Putamen (tissue), 1 donor: ENCODE data around the gene ALS2.
"Not testable (repeated sequence)": the region's sequence is repeated elsewhere in the genome, so short reads cannot be mapped to it uniquely, and the experiment has no call there.

Experiments
- DNase-seq: peaks from one replicate; pipeline ENCODE4 v3.0.0-alpha.2; 2016; ENCODE audit warnings: low spot score

The ALS2 gene

DNA sequence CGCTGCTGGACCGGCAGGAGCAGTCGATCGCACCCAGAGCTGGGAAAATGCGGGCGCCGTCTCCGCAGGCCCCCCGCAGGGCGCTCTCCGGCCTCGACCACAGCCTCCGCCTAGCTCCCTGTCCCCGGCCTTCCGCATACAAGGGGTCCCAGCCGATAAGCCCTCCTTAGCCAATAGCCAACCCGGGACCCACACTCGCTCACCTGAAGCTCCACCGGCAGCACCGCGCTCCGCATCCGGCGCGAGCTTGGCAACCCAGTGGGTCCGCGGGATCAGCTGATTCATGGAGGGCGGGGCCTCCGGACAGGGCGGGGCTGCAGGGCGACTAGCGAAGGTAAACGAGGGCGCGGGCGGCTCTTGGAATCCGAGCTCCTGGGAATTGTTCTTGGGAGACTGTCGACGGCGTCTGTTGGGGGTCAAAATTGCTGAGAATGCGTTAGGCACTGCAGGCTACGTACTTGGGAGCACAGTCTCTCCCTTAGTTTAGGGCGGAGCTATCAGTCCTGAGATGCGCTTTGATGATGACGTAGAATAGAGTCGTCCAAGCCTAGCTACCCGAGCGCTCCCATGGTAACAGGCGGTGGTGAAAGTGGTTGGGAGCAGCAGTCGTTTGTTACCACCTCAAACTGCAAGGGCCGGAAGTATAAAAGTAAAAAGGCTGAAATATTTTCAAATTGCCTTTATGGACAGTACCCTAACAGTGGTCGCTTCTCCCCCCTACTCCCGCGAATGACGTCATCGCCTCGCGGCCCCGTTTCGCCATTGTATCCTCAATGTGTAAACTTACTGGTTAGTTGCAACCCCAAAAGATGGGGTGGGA is at the start of gene ALS2:
ALS2 (minus strand) TSS at position 260 of the 820 bp plus-strand sequence. CDS start 12,048 bp downstream, outside the sequence.
- peak; percentile 97 for DNase-seq

DNA sequence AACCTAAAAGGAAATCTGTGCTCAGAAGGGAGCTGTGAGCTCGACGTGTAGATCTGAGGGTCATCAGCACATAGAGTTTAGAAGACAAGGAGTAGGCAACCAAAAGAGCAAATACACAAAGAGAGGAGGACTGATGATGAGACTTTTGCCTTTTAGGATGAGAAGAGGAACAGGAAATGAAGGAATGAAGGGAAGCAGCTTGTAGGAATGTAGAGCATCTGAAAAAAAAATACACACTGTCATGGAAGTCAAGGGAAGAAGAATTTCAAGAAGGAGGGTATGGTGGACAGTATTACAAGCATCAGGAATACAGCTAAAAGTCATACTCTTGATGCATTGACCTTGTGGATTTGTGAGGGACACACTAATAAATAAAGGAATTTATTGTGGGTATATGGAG is 47.5 kb upstream of the ALS2 start:
- DNase-seq: no peak

DNA sequence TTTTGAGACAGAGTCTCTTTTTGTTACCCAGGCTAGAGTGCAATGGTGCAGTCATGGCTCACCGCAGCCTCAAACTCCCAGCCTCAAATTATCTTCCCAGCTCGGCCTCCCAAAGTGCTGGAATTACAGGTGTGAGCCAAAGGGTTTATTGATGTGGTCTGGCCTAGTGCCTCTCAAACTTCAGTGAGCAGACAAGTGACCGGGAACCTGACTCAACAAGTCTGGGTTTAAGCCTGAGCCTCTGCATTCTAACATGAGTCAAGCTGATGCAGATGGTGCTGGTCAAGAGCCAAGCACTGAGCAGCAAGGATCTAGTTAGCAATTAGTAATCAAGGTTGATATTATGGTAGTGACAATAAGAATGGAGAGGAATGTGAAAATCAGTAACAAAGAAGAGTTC is 46.9 kb upstream of the ALS2 start:
- no peak for DNase-seq

DNA sequence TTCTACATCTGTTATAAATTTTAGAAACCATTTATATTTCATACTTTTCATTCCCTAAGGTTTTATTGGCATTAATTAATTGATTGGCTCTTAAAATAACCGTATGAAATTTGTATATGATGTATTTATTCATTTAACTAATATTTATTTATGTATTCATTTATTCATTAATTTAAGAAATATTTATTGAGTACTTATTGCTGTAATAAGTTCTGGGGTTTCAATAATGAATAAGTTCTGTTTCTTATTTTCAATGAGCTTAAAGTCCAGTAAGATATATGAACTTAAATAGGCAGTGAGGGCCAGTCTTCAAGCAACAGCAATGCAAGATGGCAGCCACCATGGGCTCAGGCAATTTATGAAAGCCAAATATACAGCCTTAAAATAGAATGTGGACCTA is 43.5 kb upstream of the ALS2 start:
- DNase-seq: no peak

DNA sequence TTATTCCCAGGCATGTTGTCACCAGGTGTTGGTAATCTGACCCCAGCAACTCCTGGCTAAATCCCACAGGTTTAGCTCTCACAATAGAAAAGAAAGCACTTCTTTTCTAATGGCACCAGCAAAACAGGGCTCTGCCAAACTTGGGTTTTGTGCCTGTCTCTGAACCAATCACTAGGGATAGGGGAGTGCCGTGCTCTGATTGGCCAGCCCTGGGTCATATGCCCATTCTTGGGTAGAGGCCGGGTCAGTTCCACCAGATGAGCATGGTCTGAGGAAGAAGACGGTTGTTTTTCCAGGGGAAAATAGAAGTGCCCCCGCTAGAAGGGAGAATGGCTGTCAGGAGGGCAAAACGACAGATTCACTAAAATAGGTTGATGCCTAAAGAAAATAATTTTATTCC is 40.3 kb upstream of the ALS2 start:
- DNase-seq: no peak

DNA sequence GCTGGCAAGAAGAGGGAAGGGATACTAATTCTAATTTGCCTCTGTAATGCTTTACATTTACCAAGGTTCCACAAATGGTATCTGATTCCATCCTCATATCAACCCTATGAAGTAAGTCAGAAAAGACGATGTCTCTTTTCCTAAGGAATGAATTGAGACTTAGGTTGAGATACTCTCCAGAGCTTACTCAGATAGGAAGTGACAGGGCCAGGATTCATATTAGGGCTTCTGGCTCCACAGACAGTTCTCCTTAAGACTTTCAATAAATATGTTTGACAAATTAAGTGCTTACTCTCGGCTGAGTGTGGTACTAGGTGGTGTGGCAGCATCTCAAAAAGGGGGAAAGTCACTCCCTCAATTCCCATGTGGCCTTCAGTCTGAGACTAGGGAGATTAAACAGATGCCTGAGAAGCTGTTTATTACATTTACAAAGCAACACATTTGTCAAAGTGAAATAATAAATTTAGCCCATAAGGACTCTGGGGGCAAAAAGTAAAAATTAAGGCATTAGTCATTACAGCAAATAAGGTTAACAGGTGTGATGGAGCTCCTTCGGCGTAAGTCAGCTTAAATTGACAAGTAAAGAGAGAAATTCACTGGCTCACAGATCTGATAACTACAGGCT is 39.8 kb upstream of the ALS2 start:
- DNase-seq: no peak

DNA sequence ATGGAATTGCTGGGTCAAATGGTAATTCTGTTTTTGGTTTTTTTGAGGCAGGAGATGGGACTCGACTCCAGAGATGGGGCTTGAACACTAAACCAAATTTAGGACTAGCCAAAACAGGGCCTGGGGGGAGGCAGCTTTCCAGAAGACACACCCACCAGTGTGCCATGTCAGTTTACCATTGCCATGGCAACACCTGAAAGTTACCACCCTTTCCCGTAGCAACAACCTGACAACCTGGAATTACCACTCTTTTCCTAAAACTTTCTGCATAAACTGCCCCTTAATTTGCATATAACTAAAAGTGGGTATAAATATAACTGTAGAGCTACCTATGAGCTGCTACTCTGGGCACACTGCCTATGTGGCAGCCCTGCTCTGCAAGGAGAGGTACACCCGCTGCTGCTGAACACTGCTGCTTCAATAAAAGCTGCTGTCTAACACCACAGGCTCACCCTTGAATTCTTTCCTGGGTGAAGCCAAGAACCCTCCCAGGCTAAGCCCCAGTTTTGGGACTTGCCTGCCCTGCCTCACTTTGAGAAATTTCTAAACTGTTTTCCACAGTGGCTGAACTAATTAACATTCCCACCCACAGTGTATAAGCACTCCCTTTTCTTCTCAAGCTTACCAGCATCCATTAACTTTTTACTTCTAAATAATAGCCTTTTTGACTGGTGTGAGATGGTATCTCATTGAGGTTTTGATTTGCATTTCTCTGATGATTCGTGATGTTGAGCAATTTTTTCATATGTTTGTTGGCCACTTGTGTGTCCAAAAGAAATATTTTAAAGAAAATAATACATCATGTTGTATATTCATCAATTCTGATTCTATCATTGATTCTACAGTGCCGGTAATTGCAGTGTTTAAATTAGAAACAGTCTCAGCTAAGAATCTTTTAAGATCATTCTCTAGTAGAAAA is 36.2 kb upstream of the ALS2 start:
- DNase-seq: no peak

DNA sequence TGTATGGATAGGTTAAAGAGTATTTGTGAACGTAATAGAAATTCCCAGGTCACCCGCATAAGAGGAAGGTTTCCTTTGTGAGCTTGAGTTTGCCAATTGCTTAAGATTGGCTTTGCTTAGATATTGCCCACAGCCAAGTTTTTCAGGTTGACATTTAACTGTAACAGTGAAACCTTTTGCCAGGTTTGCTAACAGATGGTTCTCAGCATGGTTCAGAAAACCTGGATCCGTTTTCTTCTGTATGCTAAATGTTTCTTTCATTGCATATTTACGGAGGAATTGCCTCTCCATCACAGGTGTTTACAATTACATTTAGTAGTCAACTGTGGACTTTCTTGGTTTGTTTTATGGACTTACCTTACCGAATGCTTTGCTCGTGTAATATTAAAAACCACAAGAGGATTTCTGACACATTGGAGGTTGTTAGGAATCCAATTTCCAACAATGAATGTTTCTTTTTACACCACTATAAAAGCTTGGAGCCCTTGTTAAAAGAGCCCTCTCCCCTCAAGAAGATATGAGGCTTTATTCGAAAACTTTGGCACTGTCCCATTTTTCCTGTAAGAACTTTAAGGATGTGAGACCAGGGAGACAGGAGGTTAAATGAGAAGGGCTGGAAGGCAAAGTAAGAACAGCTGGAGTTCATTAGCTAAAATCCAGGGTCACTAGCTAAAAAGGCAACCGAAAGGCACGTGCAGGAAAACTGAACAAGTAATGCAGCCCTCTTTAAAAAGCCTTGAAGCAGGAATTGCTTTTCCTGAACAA is 33.4 kb upstream of the ALS2 start:
- DNase-seq: no peak

DNA sequence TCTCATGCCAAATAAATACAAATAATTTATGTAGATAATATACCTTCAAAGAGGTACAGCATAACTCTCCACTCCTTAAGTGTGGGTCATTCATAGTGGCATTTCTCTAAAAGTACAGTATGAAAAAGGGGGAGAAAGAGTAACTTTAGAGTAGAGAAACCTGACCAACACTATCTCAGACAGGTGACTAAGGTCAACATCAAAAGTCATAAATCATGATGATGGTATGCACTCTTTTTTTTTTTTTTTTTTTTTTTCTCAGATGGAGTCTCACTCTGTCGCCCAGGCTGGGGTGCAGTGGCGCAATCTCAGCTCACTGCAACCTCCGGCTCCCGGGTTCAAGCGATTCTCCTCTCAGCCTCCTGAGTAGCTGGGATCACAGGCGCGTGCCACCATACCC is 29.9 kb upstream of the ALS2 start:
- not testable (repeated sequence) for DNase-seq

DNA sequence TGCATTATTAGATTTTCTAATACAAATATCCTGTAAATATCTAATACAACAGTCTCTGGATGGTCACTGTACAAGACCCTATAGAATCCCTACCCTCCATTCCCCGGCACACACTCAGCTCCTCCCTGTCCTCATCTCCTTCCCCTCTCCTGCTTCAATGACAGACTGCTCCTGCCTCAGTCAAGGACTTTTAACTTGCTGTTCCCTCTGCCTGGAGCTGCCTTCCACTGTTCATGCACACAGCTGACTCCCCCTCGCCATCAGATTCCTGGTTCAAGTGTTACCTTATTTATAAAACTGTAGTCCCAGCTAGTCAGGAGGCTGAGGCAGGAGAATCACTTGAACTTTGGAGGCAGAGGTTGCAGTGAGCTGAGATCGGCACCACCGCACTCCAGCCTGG is 28.9 kb upstream of the ALS2 start:
- DNase-seq: no peak

DNA sequence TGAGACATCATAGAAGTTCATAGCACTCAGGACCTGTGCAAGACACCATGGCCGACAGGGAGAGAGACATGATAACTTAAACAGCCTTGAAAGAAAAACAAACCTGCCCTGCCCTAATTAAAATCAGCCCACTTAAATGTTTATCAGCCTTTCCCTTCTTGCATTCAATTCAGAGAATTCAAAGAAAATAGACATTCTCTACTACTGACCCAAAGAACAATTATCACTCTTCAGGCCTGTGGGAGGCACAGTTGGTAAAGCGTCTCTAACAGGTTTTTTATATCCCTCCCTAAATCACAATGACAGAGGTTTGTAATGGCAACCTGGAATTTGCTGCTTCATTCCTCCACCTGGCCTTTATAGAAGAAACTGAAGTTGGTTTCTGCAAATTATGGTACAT is 27.3 kb upstream of the ALS2 start:
- no peak for DNase-seq

DNA sequence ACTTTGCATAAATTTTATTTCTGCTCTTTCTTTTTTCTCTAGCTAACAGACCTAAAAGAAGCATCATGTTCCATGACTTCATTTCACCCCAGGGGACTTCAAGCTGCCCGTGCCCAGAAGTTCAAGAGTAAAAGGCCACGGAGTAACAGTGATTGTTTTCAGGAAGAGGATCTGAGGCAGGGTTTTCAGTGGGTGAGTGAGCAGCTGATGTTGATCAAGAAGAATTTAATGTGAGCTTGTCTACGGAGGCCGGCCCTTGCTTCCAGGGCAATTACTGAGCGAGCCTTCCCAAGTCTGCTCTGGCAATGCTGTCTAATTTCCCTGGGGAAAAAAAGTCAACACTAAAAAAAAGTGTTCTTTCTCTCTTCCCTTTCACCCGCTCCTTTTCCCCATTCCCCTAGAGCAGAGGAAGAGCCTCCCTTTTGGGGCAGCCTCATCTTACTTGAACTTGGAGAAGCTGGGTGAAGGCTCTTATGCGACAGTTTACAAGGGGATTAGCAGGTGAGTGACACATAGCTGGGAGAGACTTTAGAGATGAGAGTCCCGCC is 26.8 kb upstream of the ALS2 start:
- no peak for DNase-seq

DNA sequence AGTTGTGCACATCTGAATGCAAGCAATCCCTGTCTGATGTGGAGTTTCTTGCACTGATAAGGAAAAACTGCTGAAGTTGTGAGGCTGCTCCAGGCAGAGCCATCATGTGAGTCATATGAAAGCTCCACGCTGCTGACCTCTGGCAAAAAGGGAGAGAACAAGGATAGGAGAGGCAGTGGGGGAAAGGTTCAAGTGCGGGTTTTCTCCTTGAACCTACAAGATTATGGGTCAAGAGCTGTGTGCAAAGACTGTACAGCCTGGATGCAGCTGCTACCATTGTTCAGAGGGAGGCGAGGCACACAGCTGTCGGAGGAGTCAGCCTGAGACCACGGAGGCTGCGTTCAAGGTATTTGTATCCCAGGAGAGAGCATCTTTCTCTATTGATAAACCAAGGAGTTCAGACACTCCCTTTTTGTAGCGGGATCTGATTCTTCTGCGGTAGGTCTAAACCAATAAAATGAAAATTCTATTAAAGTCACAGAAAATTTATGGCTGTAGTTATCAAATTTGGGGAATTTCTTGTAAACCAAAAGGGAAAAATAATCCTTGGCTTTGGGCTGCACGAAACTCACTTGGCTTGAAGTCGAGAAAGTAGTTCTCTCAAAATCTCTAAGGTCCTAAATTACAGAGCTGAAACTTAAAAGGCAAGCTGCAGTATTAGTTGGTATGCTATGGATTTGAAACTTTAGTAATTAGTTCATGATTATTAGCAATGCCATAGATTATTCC is 25.9 kb upstream of the ALS2 start, which contains the start of gene CDK15:
CDK15 (plus strand) TSS at position 96 of the 729 bp plus-strand sequence; CDS start at position 224, 128 bp downstream.
- no peak for DNase-seq

DNA sequence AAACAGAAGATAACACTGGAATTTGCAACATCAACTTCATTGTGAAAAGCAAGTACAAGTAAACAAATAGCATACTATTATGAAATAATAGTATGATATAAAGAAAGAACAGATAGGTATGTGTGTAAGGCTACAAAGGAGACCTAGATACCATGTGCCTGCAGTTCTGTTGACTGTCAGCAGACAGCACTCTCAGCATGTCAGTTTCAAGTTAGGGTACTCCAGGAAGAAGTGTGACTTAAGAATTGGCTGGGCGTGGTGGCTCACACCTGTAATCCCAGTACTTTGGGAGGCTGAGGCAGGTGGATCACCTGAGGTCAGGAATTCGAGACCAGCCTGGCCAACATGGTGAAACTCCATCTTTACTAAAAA is 18.2 kb upstream of the ALS2 start:
- DNase-seq: not testable (repeated sequence)

DNA sequence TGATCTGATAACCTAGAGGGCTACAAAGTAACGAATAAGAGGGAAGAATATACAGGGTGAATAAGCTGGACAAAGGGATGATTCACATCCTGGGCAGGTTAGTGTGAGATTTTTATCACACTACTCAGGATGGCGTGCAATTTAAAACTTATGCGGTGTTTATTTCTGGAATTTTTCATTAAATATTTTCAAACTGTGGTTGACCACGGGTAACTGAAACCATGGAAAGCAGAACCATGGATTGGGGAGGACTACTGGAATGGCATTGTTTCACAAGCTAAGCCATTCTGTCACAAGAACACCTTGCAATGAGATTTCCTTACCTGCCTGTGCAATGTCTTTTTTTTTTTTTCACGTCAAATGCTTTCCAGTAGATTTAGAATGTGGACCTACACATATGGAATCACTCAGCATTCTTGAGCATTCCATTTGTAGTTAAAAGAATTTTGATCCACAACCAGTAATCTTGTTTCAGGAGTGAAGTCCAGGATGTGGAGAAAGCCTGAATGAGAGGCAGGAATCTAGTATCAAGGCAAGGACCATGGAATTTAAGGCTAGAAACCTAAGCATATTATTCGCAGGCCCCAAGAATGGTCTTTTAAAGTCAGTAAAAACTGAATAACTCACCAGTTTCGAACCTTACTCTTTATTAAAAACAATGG is 17.6 kb upstream of the ALS2 start:
- no peak for DNase-seq

DNA sequence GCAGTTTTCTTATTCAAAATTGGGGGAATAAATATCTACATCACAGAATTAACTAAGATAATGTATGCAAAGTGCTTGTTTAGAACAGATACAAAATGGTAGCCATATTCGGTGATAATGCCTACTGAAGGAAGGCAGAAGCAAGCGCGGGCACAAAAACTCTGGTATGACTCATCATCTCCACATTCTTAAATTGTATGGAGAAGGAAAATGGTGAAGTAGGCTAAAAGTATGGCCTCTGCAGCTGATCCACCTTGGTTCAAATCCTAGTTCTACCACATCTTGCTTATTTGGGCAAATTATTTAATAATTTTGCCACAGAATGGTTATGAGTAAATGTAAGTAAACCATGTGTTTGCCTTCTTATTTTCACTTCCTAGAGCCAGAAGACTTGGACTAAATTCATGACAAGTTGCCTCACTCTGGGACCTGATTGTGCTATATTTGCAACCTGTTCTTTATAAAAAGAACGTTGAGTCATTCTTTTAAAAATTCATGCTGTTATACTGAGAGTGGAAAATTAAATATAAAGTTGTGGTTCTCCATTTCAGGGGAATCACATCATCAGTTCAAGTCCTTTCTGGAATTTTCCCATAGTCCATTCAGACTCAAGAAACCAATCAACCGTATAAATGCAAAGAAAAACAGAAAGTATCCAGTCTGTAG is 16.6 kb upstream of the ALS2 start:
- DNase-seq: no peak

DNA sequence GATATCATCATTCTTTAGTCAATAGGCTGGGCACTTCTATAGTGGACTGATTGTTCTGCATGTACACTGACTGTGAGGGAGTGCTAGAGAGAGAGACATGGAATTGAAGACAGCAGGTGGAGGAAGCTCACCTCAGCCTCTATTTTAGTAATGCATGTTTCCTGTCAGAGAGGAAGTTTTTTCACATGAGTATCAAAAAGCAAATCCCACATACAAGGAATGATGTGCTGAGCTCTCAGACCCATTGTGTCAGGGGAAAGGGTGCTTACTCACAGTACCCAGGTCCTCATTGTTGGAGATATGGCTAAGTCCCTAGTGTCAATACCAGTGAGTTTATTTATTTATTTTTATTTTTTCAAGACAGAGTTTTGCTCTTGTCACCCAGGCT is 15.7 kb upstream of the ALS2 start:
- DNase-seq: no peak

DNA sequence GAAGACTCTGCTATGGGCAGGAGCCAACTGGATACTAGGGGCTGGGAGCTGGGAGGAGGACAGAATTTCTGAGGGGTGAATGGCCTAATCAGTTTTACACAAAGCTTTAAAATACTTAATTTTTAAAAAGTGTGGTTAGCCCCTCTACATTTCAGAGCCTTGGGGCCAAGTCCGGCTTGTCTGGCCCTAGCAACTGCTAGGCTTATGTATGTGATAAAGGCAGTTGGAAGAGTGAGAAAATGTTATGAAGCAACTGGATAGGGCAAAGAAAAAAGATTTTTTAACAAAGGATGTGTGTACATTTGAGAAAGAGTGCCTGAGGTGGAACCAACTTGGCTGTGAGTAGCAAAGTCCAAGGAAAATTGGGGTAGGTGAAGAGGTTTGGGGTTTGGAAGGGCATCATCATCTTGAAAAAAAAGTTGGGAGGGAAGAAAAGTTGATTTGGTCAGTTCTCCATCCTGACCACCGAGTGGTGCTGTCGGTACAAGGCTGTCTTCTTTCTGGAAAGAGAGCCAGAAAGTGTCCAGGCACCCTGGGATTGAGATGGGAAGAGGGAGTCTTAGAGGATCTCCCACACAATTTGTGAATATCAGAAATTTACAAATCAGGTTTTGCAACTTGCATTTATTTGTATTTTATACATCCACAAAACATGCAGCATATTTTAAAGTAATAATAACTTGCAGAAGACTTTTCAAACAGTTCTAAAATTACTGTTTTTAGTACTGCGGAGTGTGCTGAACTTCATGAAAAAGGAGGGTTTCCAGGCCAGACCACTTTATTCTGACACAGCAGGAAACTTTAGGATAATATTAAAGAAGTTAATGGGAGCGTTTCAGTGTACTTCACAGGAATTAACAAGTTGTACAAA is 15.1 kb upstream of the ALS2 start:
- no peak for DNase-seq

DNA sequence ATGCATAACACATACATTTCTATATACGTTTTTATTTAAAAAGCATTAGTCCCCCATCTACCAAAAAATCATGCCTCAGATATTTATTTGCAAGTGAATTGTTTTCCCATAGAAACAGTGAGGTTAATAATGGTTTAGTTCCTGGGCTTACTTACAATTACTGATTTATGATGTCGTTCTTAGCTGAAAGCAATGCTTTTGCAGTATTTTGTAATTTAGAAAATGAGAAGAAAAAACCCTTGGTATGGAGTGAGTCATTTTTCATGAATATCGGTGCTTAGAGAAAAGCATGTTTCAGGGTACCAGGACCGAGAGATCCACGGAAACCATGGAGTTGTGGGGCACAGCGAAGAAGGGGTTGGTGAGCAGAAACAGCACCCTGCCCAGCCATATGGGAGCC is 13.6 kb upstream of the ALS2 start:
- no peak for DNase-seq
